Measurements from ENCODE around the gene CBFA2T3.

Gene CBFA2T3

DNA sequence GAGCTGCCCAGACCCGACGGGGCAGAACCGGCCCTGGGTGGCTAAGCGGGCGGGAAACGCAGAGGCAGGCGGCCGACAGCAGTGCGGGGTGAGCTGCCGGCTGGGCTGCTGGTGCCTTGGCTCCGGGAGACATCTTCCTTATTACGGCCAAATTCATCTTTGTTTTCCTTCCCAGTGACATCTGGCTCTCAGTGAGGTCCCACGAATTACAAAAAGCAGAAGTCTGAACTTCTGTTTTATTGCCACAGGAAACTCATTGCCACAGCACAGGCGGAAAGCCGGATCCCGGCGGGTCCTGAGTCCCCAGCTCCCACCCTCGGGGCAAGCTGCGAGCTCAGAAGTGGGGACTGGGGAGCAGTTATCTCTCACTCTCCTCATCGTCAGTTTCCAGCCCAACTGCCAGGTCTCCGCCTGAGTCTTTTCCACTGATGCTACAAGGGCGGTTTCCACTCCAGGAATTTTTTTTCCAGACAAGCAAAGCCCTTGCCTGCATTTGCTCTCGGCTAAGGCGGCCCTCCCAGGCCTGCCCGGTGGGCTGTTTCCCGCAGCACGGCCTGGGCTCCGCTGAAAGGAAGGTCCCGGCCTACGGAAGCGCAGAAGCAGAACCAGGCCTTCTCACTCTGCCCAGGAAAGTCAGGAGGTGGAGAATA is 40.3 kb downstream of the CBFA2T3 start:
- DNase-seq = no peak

DNA sequence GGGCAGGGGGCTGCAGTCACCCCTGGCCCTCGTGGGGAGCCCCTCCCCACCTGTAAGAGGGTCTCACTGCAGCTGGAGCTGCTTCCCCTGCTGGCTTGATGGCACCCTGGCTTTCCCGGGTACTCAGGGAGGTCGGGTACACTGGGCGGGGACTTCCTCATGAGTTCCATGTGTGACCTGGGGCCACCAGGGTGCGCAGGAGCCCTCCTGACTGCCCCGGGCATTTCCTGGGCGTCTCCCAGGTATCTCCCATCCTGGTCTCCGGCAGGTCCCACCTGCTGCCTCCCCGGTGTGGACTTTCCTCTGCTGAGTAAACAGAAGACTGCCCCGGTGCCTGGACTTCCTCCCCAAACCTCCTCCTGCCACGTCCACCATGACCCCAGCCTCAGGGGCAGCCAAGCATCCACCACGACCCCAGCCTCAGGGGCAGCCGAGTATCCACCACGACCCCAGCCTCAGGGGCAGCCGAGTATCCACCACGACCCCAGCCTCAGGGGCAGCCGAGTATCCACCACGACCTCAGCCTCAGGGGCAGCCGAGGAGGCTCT is 40.9 kb downstream of the CBFA2T3 start:
- DNase-seq = no peak

DNA sequence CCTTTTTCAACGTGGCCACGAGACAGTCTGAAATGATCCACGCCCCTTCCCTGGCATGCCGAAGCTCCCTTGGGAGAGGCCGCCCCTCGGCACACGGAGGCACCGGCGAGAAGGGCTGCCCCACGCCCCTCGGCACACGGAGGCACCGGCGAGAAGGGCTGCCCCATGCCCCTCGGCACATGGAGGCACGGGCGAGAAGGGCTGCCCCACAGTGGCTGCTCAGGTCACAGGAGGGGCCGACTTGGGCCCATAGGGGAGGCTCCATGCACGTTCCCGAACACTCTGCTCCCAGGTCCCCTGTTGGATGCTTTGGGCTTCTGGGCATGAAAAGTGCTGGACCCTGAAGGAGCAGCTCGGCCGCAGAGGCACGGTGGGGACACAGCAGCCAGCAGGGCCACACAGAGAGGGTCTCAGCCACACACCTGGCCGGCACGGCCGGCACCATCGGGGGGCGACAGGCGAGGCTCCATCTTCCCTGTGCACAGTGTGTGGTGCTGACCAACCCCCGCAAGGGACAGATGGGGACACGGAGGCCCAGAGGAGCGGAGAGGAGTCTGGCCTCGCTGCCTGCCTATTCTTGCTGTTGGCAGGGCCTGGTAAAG is 42.8 kb downstream of the CBFA2T3 start:
- no peak for DNase-seq

DNA sequence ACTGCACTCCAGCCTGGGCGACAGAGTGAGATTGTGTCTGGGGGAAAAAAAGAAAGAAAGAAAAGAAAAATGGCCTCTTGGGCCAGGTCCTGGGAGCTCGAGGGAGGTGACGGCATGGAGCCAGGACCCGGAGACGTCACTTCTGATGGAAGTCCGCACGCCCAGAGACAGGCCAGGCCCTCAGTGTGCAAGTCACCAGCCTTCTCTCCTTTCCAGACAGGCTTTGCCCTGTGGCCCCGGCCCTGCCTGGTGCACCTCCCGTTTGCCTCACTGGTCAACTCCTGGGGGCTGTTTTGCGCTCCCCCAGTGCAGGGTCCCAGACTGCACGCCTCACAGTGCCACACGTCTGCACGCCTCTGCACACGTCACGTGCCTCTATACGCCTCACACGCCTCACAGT is 44.1 kb downstream of the CBFA2T3 start:
- DNase-seq = no peak

DNA sequence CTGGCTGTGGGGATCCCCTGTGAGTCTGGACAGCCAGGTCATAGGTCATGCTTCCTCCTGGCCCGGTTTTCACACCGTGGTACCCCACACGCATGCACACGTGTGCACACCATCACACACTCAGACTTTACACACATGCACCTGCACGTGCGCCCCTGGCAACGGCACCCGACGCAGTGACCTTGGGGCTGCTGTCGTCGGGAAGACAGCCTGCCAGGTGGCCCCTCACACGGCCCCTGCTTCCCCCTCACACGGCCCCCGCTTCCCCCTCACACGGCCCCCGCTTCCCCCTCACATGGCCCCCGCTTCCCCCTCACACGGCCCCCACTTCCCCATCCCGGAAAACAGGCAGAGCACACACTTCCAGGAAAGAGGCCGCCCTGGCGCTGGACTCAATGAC is 45.1 kb downstream of the CBFA2T3 start:
- no peak for DNase-seq

DNA sequence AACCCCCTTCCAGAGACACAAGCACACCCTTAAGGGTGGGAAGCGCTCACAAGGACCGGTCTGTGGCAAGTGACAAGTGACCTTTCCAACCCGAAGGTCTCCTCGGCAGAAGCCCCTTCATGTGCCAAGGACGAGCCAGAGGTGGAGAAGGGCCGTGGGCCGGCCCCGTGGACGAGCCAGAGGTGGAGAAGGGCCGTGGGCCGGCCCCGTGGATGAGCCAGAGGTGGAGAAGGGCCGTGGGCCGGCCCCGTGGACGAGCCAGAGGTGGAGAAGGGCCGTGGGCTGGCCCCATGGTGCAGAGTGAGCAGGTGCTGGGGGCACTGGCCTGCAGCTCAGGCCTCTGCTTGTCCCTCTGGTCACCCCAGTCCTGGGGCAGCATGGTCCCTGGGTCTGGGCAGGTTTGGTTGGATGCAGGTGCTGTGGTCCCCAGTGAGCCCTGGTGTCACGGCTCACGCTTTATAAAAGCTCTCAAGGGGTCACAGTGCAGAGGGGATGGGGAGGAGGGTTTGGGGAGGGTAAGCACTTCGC is 45.6 kb downstream of the CBFA2T3 start:
- no peak for DNase-seq

DNA sequence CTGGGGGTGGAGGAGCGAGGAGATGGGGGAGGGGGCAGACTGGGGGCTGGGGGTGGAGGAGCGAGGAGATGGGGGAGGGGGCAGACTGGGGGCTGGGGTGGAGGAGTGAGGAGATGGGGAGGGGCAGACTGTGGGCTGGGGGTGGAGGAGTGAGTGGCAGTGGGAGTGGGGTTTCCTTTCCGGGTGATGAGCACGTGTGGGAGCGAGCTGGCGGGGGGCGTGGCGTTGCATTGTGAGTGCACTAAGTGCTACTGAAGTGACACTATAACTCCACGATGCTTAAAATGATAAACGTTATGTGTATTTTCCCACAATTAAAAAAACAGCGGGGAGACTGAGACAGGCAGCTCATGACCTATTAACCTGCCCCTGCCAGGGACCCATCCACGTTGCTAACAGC is 46.3 kb downstream of the CBFA2T3 start:
- DNase-seq = no peak

DNA sequence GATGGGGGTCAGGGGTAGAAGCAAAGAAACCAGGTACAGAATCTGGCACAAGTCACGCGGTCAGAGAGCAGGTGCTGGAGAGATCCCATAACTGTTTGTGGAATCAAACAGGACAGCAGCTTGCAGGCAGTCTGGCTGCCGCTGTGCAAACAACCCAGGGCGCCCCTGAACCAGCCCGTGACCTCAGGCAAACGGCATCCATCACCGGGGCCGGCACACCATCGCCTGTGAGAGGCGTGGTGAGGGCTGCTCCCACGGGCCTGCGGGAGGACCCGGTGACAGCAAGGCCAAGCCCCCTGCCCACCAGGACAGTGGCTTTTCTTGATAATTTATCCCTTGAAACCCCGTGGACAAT is 47.9 kb downstream of the CBFA2T3 start:
- no peak for DNase-seq

DNA sequence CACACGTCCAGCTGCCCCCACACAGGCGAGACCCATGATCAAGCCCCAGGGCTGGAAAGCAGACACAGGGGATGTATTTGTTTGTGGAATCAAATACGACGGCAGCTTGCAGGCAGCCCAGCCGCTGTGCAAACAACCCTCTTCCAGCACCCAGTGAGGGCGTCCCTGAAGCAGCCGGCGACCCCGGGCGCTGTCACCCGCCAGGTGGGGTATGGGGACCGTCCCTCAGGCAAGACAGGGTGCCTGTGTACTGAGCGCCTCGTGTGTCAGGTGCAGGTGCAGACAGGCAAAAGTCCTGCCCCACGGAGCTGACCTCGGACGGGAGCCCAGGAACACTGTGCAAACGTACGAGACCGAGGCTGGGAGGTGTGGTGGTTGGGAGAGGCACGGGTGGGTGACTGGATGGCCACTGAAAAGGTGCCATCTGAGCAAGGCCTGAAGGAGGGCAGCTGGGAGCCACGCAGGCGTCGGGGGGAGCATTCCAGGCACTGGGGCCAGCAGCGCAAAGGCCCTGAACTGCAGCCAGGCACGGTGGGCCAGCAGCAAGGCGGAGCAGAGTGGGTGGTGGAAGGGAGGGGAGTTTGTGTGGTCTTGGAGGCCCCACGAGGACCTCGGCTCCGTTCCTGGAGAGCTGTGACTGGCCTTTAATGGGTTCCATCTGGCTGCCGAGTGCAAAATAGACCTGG is 48.5 kb downstream of the CBFA2T3 start:
- DNase-seq = no peak

DNA sequence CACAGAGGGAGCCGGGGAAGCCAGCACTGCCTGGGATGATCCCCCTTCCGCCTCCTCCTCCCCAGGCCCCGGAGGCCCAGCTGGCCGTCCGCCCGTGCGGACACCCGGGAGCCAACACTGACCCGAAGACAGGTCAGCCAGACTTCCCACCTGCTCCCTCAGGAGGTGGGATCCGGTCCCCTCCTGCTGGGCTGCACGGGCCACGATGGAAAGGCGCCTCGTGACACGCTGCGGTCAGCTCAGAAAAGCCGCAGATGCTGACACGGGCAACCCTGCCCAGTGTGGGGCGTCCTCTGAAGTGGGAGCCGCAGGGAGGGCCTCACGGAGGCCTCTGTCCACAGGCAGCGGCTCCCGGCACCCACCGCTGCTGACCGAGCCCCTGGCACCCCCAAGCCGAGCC is 49.3 kb downstream of the CBFA2T3 start:
- DNase-seq = no peak

DNA sequence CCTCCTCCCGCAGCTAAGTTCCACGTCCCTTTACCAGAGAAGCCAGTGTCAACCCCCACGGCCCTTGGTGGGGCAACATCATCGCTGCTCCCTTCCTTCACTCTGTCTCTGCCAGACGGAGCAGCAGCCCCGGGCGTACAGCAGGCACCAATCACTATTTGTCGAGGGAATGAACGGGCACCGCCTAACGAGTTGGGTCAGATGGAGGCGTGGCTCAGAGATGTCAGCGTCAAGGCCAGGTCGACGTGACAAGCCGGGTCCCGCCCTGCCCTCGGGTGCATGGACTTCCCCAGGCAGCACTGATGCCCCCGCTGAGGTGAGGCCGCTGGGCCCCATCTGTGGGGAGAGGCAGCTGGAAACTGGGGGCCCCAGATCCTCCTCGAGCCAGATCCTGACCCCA is 50.0 kb downstream of the CBFA2T3 start:
- DNase-seq = no peak

DNA sequence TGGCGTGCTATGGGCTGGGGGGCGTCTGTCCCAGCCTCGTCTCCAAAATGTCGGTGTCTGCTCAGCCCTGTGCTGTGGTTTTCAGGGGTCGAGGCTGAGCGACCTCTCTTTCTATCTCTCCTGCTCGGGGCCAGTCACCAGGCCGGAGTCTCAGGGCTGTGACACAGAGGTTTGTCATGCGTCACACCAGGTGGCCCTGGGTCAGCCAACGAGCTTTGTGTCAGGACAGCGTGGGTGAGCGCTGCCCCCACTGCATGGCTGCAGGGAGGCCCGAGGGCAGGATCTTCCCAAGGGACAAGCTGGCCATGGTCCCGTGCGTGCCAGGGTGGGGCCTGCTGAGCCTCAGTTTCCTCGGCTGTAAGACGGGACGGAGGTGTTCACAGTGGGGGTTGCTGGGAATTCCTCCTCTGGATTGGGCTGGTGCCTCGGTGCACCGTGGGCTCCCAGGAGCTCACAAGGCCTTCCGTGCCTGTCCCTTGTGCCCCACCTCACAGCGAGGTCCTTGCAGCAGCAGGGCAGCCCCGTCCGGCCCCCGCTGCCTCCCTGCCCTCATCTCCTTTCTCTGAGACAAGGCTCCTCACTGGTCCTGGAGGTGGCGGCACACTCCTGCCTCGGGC is 50.5 kb downstream of the CBFA2T3 start:
- DNase-seq = no peak

DNA sequence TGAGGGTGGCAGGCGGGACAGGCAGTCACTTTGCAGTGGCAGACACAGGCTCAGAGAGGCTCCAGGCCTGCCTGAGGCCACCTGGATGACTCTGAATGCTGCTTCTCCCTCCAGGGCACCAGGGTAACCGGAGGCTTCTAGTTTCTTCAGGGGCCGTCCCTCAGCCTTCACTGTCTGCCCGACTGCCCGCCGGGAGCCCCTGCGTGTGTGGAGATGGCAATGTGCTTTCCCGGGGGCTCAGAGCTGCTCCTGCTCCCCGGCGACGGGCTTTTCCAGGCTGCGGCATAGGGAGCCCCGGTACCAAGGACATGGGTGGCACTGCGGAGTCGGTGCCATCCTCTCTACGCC is 51.5 kb downstream of the CBFA2T3 start:
- no peak for DNase-seq

DNA sequence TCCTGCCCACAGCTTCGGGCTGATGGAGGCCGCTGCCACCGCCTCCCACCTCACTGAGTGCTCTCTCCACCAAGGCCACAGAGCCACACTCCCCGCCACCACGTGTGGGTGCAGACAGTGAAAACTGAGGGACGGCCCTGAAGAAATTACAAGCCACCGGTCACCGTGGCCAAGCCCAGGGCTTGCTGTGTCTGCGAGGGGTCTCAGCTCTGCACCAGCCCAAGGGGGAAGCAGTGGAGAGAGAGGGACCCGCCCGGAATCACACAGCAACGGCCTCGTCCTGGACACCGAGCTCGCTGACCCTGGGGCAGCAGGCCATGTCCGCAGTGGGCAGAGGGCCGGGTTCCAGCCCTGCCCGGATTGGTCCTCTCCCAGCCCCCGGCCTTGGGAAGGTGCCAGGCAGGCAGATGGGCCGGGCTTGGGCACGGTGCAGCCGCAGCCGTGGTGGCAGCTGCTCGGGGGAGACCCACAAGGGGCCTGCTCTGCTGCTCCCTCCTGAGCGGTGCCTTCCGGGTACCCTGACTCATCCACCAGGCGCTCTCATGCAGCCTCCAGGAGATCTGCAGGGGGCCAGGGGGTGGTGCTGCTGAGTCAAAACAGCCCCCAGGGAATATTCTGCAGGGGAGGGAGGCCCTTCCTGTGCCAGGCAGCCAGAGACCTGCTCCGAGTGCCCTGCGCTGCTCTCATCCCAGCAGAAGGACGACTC is 52.0 kb downstream of the CBFA2T3 start:
- peak; percentile 55 for DNase-seq

DNA sequence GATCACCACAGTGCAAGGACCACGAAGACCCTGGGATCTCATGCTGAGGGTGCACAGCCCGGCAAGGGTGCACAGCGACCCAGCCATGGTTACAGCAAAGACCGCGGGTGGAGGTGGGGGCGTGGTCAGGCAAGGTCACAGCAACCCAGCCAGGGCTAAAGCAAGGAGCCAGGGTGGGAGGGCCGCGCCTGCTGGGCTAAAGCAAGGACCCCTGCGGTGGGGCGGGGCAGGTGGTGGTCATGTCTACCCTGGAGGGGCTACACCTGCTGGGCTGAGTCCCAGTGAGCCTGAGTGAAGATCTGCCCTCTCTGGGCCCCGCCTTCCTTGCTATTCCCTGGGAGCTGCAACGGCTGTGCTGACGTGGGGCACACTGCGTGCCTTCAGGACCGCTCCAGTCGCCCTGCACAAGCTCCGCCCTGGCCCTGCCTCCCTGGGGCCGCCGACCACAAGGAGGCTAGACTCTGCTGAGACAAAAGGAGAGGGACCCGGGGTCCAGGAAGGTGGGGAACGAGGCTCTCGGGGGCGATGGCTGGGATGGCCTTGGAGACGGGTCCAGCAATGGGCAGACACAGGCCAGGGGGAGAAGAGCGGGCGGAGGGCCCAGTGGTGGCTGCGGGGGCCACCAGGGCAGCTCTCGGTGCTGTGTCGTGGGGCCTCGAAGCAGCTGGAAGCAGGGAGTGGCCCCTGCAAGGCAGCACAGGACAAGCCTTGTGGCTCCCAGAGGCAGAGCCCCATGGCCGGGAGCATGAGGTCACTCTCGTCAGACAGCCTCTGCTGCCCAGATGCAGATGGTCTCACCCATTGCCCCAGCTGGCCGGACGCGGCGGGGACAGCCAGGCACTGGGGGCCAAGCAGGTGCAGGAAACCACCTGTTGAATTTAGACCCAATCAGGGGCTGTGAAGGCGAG is 52.8 kb downstream of the CBFA2T3 start:
- no peak for DNase-seq

DNA sequence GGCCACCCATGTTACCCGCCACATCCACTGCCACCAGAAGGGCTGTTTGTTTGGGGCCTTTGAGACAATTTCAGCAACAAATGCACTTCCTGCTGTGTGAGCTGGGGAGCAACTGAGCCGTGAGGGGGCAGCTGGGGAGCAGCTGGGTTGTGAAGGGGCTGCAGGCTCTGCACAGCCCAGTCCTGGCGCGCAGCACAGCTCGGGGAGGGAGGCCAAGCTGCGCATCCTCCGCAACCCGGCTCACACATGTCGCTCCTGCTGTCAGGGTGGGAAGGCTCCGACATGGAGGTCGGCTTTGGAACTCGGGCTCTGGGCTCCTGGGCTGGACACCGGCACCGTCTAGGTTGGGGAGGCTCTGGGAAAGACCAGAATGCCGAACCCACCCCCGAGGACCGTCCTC is 53.6 kb downstream of the CBFA2T3 start:
- no peak for DNase-seq

DNA sequence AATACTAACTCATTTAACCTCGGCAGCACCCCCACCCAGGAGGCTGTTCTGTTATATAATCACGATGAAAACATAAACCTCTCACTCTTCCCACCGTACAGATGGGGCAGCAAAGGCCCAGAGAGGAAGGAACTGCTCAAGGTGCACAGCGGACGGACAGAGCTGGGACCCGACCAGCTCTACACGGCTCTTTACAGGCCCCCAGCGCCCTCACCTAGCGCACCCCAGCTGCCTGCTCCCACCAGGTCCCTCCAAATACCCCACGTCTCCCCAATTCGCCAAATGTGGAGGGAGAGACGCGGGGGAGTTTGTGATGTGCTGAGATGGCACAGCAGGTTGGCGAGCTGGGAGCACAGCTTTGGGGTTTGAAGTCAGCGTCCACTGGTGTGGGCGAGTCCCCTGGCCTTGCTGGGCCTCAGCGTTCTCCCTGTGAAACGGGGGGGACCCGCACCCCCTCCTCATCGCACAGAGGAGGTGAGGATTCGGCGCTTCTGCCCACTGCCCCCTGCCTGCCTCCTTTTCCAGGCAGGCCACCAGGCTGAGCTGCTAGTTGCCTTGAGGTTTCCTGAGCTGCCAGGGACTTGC is 54.1 kb downstream of the CBFA2T3 start:
- no peak for DNase-seq

DNA sequence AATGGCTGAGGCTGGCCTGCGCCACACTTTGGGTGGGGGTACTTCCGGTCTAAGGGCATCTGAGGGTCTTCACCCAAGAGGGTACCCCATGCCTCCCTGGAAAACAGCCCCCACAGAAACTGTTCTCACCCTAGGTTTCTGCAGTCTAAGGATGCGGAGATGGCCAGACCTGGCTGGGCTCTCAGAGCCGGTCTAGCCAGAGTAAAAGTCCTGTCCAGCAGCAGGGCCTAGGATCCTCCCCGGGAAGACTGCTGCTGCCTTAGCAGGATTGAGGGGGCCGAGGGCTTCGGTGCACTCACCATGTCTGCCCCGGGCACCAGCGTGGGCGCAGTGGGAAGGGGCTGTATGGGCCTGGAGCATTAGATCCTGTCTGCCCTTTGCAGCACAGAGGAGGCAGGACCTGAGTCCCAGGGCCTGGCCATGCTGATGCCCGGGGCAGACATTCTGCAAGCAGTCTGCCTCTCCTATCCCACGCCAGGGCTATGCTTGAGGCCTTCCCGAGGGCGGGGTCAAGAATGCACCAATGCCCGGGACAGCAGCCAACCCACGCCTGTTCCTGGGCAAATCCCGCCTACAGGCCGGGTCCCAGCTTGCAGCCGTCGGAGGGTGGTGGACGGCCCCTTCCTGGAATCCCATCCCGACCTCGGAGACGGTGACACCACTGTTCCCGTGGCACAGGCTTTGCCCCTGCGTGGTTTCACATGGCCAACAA is 54.7 kb downstream of the CBFA2T3 start:
- no peak for DNase-seq

DNA sequence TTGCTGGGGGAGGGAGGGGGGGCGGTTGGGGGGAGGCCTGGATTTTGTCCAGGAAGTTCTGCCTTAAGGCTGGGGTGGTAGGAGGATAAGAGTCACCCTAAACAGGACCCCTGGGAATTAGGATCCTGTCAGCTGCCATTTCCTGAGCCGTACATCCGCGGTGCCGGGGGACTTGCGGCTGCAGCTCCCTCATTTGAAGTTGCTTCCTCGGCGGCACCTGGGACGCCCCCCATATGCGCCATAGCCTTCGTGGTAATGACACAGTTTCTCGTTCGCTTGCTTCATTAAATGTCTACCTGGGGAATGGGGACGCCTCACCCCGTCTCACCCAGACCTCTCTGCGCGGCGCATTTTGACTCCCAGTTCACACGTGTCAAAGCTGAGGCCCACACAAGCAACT is 55.4 kb downstream of the CBFA2T3 start:
- DNase-seq = no peak

DNA sequence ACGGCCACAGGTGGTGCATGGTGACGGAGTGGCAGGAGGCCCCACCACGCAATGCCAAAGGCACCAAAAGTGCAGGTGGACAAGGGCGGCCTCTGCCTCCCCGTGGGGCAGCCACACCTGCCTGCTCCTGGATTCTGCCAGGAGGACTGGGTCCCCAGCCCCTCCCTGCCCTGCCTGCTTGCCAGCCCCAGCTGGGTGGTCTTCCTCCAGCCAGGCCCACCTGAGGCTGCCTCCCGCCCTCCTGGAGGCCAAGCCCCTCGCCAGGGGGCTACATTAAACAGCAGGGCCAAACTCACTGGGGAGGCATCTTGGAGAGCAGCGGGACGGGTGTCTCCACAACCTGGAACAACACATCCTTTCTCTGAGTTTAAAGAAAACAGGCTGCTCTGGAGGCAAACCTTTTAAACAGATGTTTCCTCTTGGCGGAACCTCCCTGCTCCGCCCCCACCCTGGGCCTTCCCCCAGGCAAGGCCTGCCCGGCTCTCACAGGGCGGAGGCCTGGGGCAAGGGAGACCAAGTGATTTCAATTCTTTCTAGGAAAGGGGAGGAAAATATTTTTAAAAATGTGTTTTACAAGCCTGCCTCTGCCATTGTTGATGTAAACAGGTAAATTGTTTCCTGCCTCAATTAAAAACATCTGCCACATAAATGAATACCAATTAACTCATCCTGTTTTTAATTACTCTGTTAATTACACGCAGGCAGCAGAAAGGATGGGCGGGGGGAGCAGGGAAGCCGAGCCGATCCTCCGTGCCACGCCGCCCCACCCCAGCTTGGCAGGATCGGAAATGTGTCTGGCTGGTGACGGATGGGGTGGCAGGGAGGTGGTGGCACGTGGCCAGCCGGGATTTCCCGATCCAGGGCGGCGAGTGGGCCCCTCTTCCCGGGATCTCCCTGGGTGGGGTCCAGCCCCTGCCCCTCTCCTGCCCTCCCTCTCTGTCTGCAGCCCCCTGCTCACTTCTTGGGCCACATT is 56.1 kb downstream of the CBFA2T3 start:
- DNase-seq = peak; percentile 59

Data from eye (tissue), 1 donor.